HEK293T (cell line): ENCODE measurements around the gene KLK13.

Experiments used
- ARNT ChIP-seq: fragments of 450-650 bp; IDR thresholded peaks from 2 replicates; pipeline ENCODE4 v1.6.1; 2017; ENCODE audit warnings: mild to moderate bottlenecking
- ELF4 ChIP-seq: fragments of 450-650 bp; IDR thresholded peaks from 2 replicates; pipeline ENCODE4 v1.6.1; 2017; ENCODE audit warnings: antibody characterized with exemption
- NFRKB ChIP-seq: fragments of 450-650 bp; IDR thresholded peaks from 2 replicates; pipeline ENCODE4 v1.6.1; 2016; ENCODE audit warnings: mild to moderate bottlenecking, moderate library complexity
- SP1 ChIP-seq: fragments of 450-650 bp; IDR thresholded peaks from 2 replicates; pipeline ENCODE4 v1.6.1; 2017
- SUZ12 ChIP-seq: fragments of 450-650 bp; IDR thresholded peaks from 2 replicates; pipeline ENCODE4 v1.6.1; 2016; ENCODE audit warnings: mild to moderate bottlenecking

GRCh38 chr19:51108805-51109146, 43.9 kb upstream of the KLK13 start:
- TF ChIP-seq ARNT = no peak
- no peak for TF ChIP-seq SUZ12
- no peak for TF ChIP-seq NFRKB
- TF ChIP-seq ELF4 = no peak
- no peak for TF ChIP-seq SP1
